Measurements from ENCODE around the gene TMEM222.
"Not testable (repeated sequence)": the region's sequence is repeated elsewhere in the genome, so short reads cannot be mapped to it uniquely, and the experiment has no call there.

TMEM222 gene

GRCh38 chr1:27380224-27380623 lies 58.3 kb downstream of the TMEM222 start:
- DNase-seq (ENCODE audit: low read depth in 2 of 2): no peak

DNA sequence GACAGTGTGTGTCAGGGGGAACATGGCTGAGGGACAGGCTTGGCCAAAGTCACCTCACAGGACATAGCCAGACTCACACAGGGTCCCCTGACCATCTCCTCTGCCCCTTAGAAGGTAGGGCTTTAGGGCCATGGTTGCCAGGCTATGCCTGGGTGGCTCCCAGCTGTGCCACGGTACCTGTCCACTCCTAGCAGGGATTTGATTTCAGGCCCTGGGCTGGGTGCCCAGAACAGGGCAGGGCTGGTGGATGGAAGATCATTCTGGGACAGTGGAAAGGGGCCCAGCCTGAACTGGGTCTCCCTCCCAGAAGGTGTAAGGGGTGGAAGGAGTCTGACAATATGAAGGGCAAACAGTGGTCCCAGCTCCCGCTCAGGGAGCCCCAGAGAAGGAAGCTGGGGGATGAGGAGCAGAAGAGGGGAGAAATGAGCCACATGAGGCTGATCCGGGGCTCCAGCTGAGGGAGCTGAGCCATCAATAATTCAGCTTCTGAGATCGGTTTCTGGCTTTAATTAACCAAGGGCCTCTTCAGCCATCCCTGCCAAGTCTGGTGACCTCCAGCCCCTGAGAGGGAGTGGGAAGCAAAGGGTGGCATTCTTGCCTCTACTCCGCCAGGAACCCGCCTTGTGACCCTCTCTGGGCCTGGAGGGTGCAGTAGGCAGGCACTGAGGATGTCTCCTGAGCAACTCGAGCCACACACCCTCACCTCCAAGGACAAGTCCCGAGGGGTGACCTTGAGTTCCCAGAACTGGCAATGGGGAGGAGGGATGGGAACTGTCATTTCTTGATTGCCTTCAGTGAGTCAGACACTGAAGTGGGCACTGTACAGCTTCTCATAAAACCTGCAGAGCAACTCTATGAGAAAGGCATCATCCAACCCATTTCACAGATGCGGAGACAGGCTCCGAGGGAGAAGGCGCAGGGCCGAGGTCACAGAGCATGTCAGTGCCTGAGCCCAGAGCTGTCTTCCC lies 59.1 kb downstream of the TMEM222 start:
- DNase-seq (ENCODE audit: low read depth in 2 of 2): no peak

DNA sequence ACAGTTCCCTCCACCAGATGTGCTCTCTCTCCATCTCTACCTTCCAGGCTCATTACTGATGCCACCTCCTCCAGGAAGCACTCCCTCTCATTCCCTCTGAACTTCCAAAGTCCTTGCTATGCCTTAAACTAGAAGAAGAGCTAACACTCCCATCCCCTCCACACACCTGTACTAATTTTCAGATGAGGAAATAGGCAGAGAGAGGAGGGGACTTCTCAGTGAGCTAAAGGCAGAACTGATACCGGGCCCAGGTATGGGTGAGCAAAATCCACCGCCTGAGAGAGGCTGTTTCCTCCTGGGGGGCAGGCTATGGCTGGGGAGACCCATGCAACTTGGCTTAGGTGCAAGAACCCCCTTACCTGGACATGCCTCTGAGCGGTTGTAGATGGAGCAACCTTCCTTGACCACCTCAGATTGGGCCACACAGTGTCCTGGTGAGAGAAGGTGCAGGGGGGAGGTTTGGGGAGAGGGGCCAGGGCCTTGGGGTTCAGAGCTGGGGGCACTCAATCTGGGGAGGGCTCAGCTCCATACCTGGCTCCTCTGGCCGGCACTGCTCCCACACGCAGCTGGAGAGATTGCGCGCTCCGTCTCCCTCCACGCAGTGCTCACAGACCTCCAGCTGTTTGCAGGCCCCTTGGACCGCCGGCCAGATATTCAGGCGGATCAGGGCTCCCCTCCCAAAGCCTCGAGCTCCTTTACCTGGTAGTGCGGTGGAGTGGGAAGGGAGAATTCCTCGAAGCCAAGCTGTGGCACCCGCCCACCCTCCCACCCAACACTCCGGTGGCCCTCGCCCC lies 60.2 kb downstream of the TMEM222 start:
- no peak for DNase-seq (ENCODE audit: low read depth in 2 of 2)

GRCh38 chr1:27383039-27383605 lies 61.2 kb downstream of the TMEM222 start, which contains the start of gene CD164L2:
TSS of gene CD164L2 (minus strand) at chr1:27383333. CDS start at chr1:27383239, 94 bp downstream.
- no peak for DNase-seq (ENCODE audit: low read depth in 2 of 2)

DNA sequence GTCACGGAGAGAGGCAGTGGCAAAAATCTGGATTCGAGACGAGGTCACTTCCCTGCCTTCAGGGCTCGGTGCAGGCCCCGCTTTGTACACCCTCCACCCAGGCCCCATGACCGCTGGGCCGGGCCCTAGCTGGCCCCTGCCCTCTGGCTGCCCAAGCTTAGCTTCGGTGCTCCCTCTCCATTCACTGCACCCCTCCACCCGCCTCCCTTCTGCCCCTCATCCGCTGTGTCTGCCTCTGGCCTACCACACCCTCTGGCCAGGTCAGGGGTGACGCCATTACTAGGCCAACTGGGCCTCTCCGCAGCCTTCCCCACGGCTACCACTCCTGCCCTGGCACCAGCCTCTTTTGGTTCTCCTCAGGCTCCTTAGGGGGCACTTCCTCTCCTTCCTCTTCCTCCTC lies 61.7 kb downstream of the TMEM222 start:
- no peak for DNase-seq (ENCODE audit: low read depth in 2 of 2)

DNA sequence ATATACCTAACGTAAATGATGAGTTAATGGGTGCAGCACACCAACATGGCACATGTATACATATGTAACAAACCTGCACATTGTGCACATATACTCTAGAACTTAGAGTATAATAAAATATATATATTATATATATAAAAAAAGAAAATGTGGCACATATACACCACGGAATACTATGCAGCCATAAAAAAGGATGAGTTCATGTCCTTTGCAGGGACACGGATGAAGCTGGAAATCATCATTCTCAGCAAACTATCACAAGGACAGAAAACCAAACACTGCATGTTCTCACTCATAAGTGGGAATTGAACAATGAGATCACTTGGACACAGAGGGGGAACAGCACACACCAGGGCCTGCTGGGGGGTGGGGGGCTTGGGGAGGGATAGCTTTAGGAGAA lies 62.8 kb downstream of the TMEM222 start:
- DNase-seq (ENCODE audit: low read depth in 2 of 2): not testable (repeated sequence)
